ENCODE data around the gene CNTN1. TPM values are rescaled to one million over a fixed set of nuclear protein-coding genes. Genes with fewer than 3 reads are reported as not detected.

The CNTN1 gene
- total and polyA plus RNA-seq, 2 of the 4 experiments (the other 2 are of a cell fraction): 0.10 to 0.18 TPM

DNA sequence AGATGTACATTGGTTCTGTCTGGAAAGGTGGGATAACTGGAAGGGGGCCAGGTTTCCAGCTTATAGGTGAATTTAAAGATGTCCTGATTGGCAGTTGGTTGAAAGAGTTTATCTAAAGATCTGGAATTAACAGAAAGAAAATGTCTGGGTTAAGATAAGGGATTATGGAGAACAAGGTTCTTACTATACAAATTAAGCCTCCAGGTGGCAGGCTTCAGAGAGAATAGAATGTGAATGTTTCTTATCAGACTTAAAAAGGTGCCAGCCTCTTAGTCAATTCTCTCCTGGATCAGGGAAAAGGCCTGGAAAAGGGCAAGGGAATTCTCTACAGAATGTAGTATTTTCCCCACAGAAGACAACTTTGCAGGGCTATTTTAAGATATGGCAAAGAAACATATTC, 53.1 kb downstream of the CNTN1 start:
- Histone ChIP-seq H3K4ac (ENCODE audit: low read depth, low read length) (no peak overlapping the region), H2AK9ac (replicated peaks; ENCODE audit: low read depth, low read length, poor library complexity) (no peak overlapping the region), H3K4me3 (ENCODE audit: insufficient read depth, low read depth, low read length) (no peak overlapping the region), H3K14ac (replicated peaks; ENCODE audit: low read depth, low read length) (no peak overlapping the region), H2AFZ (replicated peaks; ENCODE audit: low read length, poor library complexity) (no peak overlapping the region), H4K8ac (ENCODE audit: low read depth in 2 of 2, low read length in 2 of 2) (no peak overlapping the region), H2BK20ac (ENCODE audit: low read depth, low read length) (no peak overlapping the region), H2BK15ac (ENCODE audit: low read depth, low read length) (no peak overlapping the region), H3K9me1 (ENCODE audit: insufficient read depth, low read length) (no peaks in the 10 kb centered on the region), H3K79me1 (ENCODE audit: low read depth in 1 of 2, low read length in 2 of 2) (no peaks in the 10 kb centered on the region), H2AK5ac (ENCODE audit: low read depth, low read length) (no peak overlapping the region), H3K18ac (ENCODE audit: low read depth, low read length) (no peak overlapping the region), H3K27me3 (ENCODE audit: control insufficient read depth, insufficient read depth, low read length) (no peaks in the 10 kb centered on the region), H3K36me3 (ENCODE audit: control insufficient read depth, insufficient read depth, low read length) (no peaks in the 10 kb centered on the region), H3K4me2 (ENCODE audit: low read depth, low read length) (no peak overlapping the region), H3K27ac (ENCODE audit: insufficient read depth, low read length) (no peak overlapping the region), H2BK5ac (ENCODE audit: low read depth, low read length, poor library complexity, severe bottlenecking) (no peak overlapping the region), H4K91ac (ENCODE audit: insufficient read depth, low read depth, low read length) (no peak overlapping the region), H3K56ac (ENCODE audit: extremely low read depth, insufficient read depth, low read length) (no peak overlapping the region), H4K5ac (ENCODE audit: low read depth, low read length) (no peak overlapping the region), H3K4me1 (ENCODE audit: control insufficient read depth, insufficient read depth, low read length) (no peaks in the 10 kb centered on the region), H4K20me1 (ENCODE audit: insufficient read depth, low read length) (no peaks in the 10 kb centered on the region), H3K9me3 (ENCODE audit: control insufficient read depth, insufficient read depth, low read length) (no peaks in the 10 kb centered on the region), H3K9ac (ENCODE audit: low read depth, low read length) (no peak overlapping the region), H3K23ac (ENCODE audit: low read depth, low read length) (no peak overlapping the region), H2BK120ac (ENCODE audit: low read depth, low read length) (no peak overlapping the region)
- intact Hi-C loops (cut with micrococcal nuclease) (no loop called here), in situ Hi-C loops (cut with MboI; ENCODE audit: low sequenced_read_pairs) (no loop called here), dilution Hi-C loops (cut with HindIII; ENCODE audit: low sequenced_read_pairs, unreplicated experiment) (no loop called here)
- ChIA-PET POLR2A (ENCODE audit: unreplicated experiment) (no interaction called here), CTCF (no interaction called here)
- no peak for DNase-seq
- TF ChIP-seq RAD21 (IDR thresholded peaks at IDR 0.05; ENCODE audit: low read length) (no peak), POLR2A (IDR thresholded peaks at IDR 0.05; ENCODE audit: low read depth, low read length) (no peak), RFX5 (IDR thresholded peaks at IDR 0.05; ENCODE audit: low read depth, low read length) (no peak), RCOR1 (IDR thresholded peaks at IDR 0.05; ENCODE audit: insufficient replicate concordance, low read length) (no peak), BHLHE40 (IDR thresholded peaks at IDR 0.05; ENCODE audit: low read depth, low read length) (no peak), MAFK (IDR thresholded peaks at IDR 0.05; ENCODE audit: low read depth, low read length) (no peak), FOS (IDR thresholded peaks at IDR 0.05; ENCODE audit: low read depth, low read length) (no peak), CHD1 (IDR thresholded peaks at IDR 0.05; ENCODE audit: low read depth, low read length) (no peak), MXI1 (IDR thresholded peaks at IDR 0.05; ENCODE audit: borderline replicate concordance, low read depth, low read length) (no peak), NFE2L2 (IDR thresholded peaks at IDR 0.05; ENCODE audit: low read depth, low read length) (no peak), ELK1 (IDR thresholded peaks at IDR 0.05; ENCODE audit: borderline replicate concordance, low read depth, low read length) (no peak), SMC3 (IDR thresholded peaks at IDR 0.05; ENCODE audit: low read depth, low read length) (no peak), MAZ (IDR thresholded peaks at IDR 0.05; ENCODE audit: borderline replicate concordance, low read depth, low read length) (no peak), CEBPB (IDR thresholded peaks at IDR 0.05; ENCODE audit: low read depth, low read length) (no peak)
- TF ChIP-seq, protein P1, sequence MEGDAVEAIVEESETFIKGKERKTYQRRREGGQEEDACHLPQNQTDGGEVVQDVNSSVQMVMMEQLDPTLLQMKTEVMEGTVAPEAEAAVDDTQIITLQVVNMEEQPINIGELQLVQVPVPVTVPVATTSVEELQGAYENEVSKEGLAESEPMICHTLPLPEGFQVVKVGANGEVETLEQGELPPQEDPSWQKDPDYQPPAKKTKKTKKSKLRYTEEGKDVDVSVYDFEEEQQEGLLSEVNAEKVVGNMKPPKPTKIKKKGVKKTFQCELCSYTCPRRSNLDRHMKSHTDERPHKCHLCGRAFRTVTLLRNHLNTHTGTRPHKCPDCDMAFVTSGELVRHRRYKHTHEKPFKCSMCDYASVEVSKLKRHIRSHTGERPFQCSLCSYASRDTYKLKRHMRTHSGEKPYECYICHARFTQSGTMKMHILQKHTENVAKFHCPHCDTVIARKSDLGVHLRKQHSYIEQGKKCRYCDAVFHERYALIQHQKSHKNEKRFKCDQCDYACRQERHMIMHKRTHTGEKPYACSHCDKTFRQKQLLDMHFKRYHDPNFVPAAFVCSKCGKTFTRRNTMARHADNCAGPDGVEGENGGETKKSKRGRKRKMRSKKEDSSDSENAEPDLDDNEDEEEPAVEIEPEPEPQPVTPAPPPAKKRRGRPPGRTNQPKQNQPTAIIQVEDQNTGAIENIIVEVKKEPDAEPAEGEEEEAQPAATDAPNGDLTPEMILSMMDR (conservative IDR thresholded peaks at IDR 0.05; ENCODE audit: low read depth, low read length): no peak
- TF ChIP-seq, protein P2, sequence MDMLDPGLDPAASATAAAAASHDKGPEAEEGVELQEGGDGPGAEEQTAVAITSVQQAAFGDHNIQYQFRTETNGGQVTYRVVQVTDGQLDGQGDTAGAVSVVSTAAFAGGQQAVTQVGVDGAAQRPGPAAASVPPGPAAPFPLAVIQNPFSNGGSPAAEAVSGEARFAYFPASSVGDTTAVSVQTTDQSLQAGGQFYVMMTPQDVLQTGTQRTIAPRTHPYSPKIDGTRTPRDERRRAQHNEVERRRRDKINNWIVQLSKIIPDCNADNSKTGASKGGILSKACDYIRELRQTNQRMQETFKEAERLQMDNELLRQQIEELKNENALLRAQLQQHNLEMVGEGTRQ (IDR thresholded peaks at IDR 0.05; ENCODE audit: low read depth, low read length): no peak
- ATAC-seq (ENCODE audit: low read depth): no peak
- no TSS peak for BruUV-seq (replicated peaks)

Measured in IMR-90 (cell line).